Adrenal gland (tissue), 12 donors: Measurements from ENCODE around the gene CALN1. TPM values are rescaled to one million over a fixed set of nuclear protein-coding genes. Genes with fewer than 3 reads are reported as not detected.

Source experiments
- DNase-seq, 7 donors: peaks; one replicate each; pipeline ENCODE4 v3.0.0-alpha.2; 2019 to 2020
- H3K27ac ChIP-seq, 5 donors: fragments of 200-600 bp; sonication (generic) in 4 of 5; 1 replicate in 3 of 5; 2 replicates in 2 of 5; pipeline versions ENCODE4 v1.5.1 to v1.8.0; 2016 to 2020; ENCODE audit warnings: mild to moderate bottlenecking in 1 of 5
- H3K27me3 ChIP-seq: fragments of 200-600 bp; 2 replicates; pipeline ENCODE4 v1.8.0; 2021
- H3K36me3 ChIP-seq, 2 donors: fragments of 200-600 bp; replicated peaks in 1 of 2; 1 replicate in 1 of 2; 2 replicates in 1 of 2; pipeline versions ENCODE4 v1.5.1 to v1.8.0; 2018 to 2022
- H3K4me1 ChIP-seq, 2 donors: fragments of 200-600 bp; replicated peaks in 1 of 2; 1 replicate in 1 of 2; 2 replicates in 1 of 2; pipeline versions ENCODE4 v1.5.1 to v1.8.0; 2018 to 2021
- H3K4me3 ChIP-seq, 4 donors: fragments of 200-600 bp; sonication (generic) in 3 of 4; one replicate each; pipeline ENCODE4 v1.5.1; 2016 to 2018
- H3K9me3 ChIP-seq, 3 donors: fragments of 200-600 bp; sonication (generic) in 1 of 3; replicated peaks in 1 of 3; 1 replicate in 2 of 3; 2 replicates in 1 of 3; pipeline versions ENCODE4 v1.5.1 to v1.8.0; 2016 to 2021
- POLR2A ChIP-seq, 2 donors: fragments of 450-650 bp; IDR thresholded peaks; one replicate each; pipeline ENCODE4 v1.6.1; 2017; ENCODE audit warnings: antibody characterized with exemption in 2 of 2, mild to moderate bottlenecking in 2 of 2, moderate library complexity in 1 of 2
- WGBS, 4 donors: extraction: QIAGEN DNeasy Blood & Tissue Kit in 2 of 4; methylation state at CpG; one replicate each; pipeline versions ENCODE4 v1.1.5 to v1.1.7; 2013 to 2017; 5-methylcytosine and 5-hydroxymethylcytosine counted together
- intact Hi-C, 2 donors: fragments of 100-400 bp; cut with DNase I; formaldehyde crosslinking; loops; one replicate each; pipeline versions ENCODE4 v1.14.1 to v1.15.0; 2022 to 2023
- polyA plus RNA-seq, 3 donors: library from polyadenylated mRNA; stranded (reverse); fragments of 200-250 nt in 2 of 3; fragments of 350-450 nt in 1 of 3; fragmentation: Illumina TruSeq in 1 of 3; extraction: RNeasy Lipid Tissue Mini Kit (QIAGEN cat#74804) in 1 of 3; gene quantifications; one replicate each; pipeline ENCODE4 v1.2.3, GENCODE V29; 2013 to 2014
- total RNA-seq, 9 donors: library from RNA; depleted of rRNA in 4 of 9; stranded (reverse); fragments of >200 nt in 4 of 9; fragments of 120-200 nt in 1 of 9; fragmentation: NEBNext Ultra II Directional in 1 of 9; extraction: Animal tissue kit (Norgen Biotek cat#: 25700) in 1 of 9; gene quantifications; one replicate each; pipeline versions ENCODE4 v1.1.0 to v1.2.4, GENCODE V29; 2013 to 2023
- TF ChIP-seq, protein P1 (sequence below), 6 experiments: fragments of 450-650 bp in 4 of 6; fragments of 200-600 bp in 2 of 6; sonication (generic) in 1 of 6; IDR thresholded peaks; 1 replicate in 5 of 6; 2 replicates in 1 of 6; pipeline versions ENCODE4 v1.5.1 to v1.8.0; 2016 to 2021; ENCODE audit warnings: antibody characterized with exemption in 6 of 6, mild to moderate bottlenecking in 2 of 6, moderate library complexity in 1 of 6
- donor health status: healthy with polysubstance abuse.
- donor health status: Bipolar disorder and iron deficiency.
- donor health status: DM: yes; HTN: yes; CAD: no.
- donor health status: DM: no; HTN: no; CAD: no.
- donor health status: DM: no; HTN: no; CAD: no.
- donor health status: DM: yes; HTN: yes; CAD: no.

The CALN1 gene
- total and polyA plus RNA-seq, 12 donors: 4.3 to 51.5 (median 15.2) TPM

GRCh38 chr7:71793251-71793650 is 618.9 kb downstream of the CALN1 start:
- DNase-seq: no peak
- H3K36me3 ChIP-seq: no peaks in the 10 kb centered on the region
- no peaks in the 10 kb centered on the region for H3K27me3 ChIP-seq
- WGBS, 4 donors: 74 to 89% (median 83%) methylated on average over 5 of the region's 5 CpGs
- intact Hi-C loops: no loop called here
- H3K27ac ChIP-seq: no peak overlapping the region
- H3K4me1 ChIP-seq: no peaks in the 10 kb centered on the region
- no peak for TF ChIP-seq POLR2A (IDR thresholded peaks at IDR 0.05)
- TF ChIP-seq, protein P1, sequence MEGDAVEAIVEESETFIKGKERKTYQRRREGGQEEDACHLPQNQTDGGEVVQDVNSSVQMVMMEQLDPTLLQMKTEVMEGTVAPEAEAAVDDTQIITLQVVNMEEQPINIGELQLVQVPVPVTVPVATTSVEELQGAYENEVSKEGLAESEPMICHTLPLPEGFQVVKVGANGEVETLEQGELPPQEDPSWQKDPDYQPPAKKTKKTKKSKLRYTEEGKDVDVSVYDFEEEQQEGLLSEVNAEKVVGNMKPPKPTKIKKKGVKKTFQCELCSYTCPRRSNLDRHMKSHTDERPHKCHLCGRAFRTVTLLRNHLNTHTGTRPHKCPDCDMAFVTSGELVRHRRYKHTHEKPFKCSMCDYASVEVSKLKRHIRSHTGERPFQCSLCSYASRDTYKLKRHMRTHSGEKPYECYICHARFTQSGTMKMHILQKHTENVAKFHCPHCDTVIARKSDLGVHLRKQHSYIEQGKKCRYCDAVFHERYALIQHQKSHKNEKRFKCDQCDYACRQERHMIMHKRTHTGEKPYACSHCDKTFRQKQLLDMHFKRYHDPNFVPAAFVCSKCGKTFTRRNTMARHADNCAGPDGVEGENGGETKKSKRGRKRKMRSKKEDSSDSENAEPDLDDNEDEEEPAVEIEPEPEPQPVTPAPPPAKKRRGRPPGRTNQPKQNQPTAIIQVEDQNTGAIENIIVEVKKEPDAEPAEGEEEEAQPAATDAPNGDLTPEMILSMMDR (IDR thresholded peaks at IDR 0.05): no peak
- no peak overlapping the region for H3K4me3 ChIP-seq
- no peaks in the 10 kb centered on the region for H3K9me3 ChIP-seq

- H3K9me3 ChIP-seq: peaks cover 0 to 5% (median 0%) of the 10 kb centered on the region in 3 donors
- no peak overlapping the region for H3K27ac ChIP-seq
These were observed 624.6 kb downstream of the CALN1 start for GRCh38 chr7:71787513-71787912.

GRCh38 chr7:71785216-71785615 is 626.9 kb downstream of the CALN1 start:
- WGBS, 4 donors: 83 to 93% (median 91%) methylated on average over 5 of the region's 5 CpGs
- Histone ChIP-seq H3K9me3 (peaks cover 0 to 5% (median 0%) of the 10 kb centered on the region in 3 donors), H3K27me3 (no peaks in the 10 kb centered on the region), H3K4me3 (no peak overlapping the region), H3K27ac (no peak overlapping the region), H3K36me3 (no peaks in the 10 kb centered on the region), H3K4me1 (no peaks in the 10 kb centered on the region)
- intact Hi-C loops: no loop called here
- TF ChIP-seq, protein P1 (IDR thresholded peaks at IDR 0.05): no peak
- no peak for TF ChIP-seq POLR2A (IDR thresholded peaks at IDR 0.05)
- no peak for DNase-seq

More at GRCh38 chr7:71787513-71787912, 624.6 kb downstream of the CALN1 start:
- Histone ChIP-seq H3K36me3 (no peaks in the 10 kb centered on the region), H3K4me1 (no peaks in the 10 kb centered on the region), H3K4me3 (no peak overlapping the region), H3K27me3 (no peaks in the 10 kb centered on the region)
- intact Hi-C loops: no loop called here
- WGBS, 4 donors: 93 to 100% (median 95%) methylated on average over 6 to 15 of the region's 15 CpGs
- DNase-seq: peak in 1 of 7 donors; percentile 3
- no peak for TF ChIP-seq POLR2A (IDR thresholded peaks at IDR 0.05)
- TF ChIP-seq, protein P1 (IDR thresholded peaks at IDR 0.05): no peak

- TF ChIP-seq, protein P1 (IDR thresholded peaks at IDR 0.05): no peak
- TF ChIP-seq POLR2A (IDR thresholded peaks at IDR 0.05): no peak
- H3K27me3 ChIP-seq: no peaks in the 10 kb centered on the region
- H3K4me3 ChIP-seq: no peak overlapping the region
- H3K36me3 ChIP-seq: no peaks in the 10 kb centered on the region
- no peaks in the 10 kb centered on the region for H3K4me1 ChIP-seq
- WGBS, 4 donors: 75 to 100% (median 86%) methylated on average over 2 to 6 of the region's 6 CpGs
- intact Hi-C loops: no loop called here
- peaks cover 0 to 5% (median 0%) of the 10 kb centered on the region in 3 donors for H3K9me3 ChIP-seq
- no peak overlapping the region for H3K27ac ChIP-seq
- no peak for DNase-seq
These were observed 627.4 kb downstream of the CALN1 start for GRCh38 chr7:71784781-71785180.
